ENCODE measurements around the gene SLC9A7. TPM values are rescaled to one million over a fixed set of nuclear protein-coding genes. Genes with fewer than 3 reads are reported as not detected.

SLC9A7 gene
- total RNA-seq, 2 donors from 2014 or later = 19.2 to 23.0 TPM

GRCh38 chrX:46575991-46576392, 182.9 kb downstream of the SLC9A7 start:
- Mint-ChIP-seq H3K4me1 (ENCODE audit: low read depth) (peaks cover 53% of the 10 kb centered on the region), H3K4me3 (peak overlapping the region; percentile 86 to 88), H3K27me3 (ENCODE audit: low read depth) (peaks cover 8% of the 10 kb centered on the region), H3K27ac (peak overlapping the region; percentile 14), H3K36me3 (ENCODE audit: insufficient read depth in 2 of 2) (peaks cover 0 to 5% of the 10 kb centered on the region in 2 donors), H3K9me3 (no peaks in the 10 kb centered on the region)
- DNase-seq = no peak
- ATAC-seq (replicated peaks in 1 of 2) = no peak

GRCh38 chrX:46575586-46575985, 183.3 kb downstream of the SLC9A7 start:
- H3K27ac Mint-ChIP-seq = no peak overlapping the region
- peaks cover 8% of the 10 kb centered on the region for H3K27me3 Mint-ChIP-seq (ENCODE audit: low read depth)
- ATAC-seq (replicated peaks in 1 of 2) = no peak
- no peaks in the 10 kb centered on the region for H3K9me3 Mint-ChIP-seq
- H3K4me1 Mint-ChIP-seq (ENCODE audit: low read depth) = peaks cover 55% of the 10 kb centered on the region
- peak overlapping the region; percentile 86 to 88 for H3K4me3 Mint-ChIP-seq
- peaks cover 0 to 5% of the 10 kb centered on the region in 2 donors for H3K36me3 Mint-ChIP-seq (ENCODE audit: insufficient read depth in 2 of 2)
- DNase-seq = no peak

GRCh38 chrX:46574774-46575381, 184.0 kb downstream of the SLC9A7 start:
- ATAC-seq (replicated peaks in 1 of 2) = peak; percentile 9 to 27
- H3K4me3 Mint-ChIP-seq = peak overlapping the region; percentile 86 to 88
- peaks cover 0 to 5% of the 10 kb centered on the region in 2 donors for H3K36me3 Mint-ChIP-seq (ENCODE audit: insufficient read depth in 2 of 2)
- no peak overlapping the region for H3K27ac Mint-ChIP-seq
- H3K9me3 Mint-ChIP-seq = no peaks in the 10 kb centered on the region
- peak; percentile 55 to 59 for DNase-seq
- H3K4me1 Mint-ChIP-seq (ENCODE audit: low read depth) = peaks cover 55% of the 10 kb centered on the region
- peaks cover 8% of the 10 kb centered on the region for H3K27me3 Mint-ChIP-seq (ENCODE audit: low read depth)

- DNase-seq (peak; percentile 68 to 78), ATAC-seq (replicated peaks in 1 of 2) (peak; percentile 43 to 46)
- Mint-ChIP-seq H3K4me3 (peak overlapping the region; percentile 86 to 88), H3K4me1 (ENCODE audit: low read depth) (peaks cover 50% of the 10 kb centered on the region), H3K9me3 (no peaks in the 10 kb centered on the region), H3K27ac (peak overlapping the region; percentile 42), H3K27me3 (ENCODE audit: low read depth) (peaks cover 8% of the 10 kb centered on the region), H3K36me3 (ENCODE audit: insufficient read depth in 2 of 2) (peaks cover 0 to 5% of the 10 kb centered on the region in 2 donors)
Observed at GRCh38 chrX:46573892-46574773, 184.8 kb downstream of the SLC9A7 start.

- peak; percentile 61 for ATAC-seq (replicated peaks in 1 of 2)
- peaks cover 0 to 3% of the 10 kb centered on the region in 2 donors for H3K36me3 Mint-ChIP-seq (ENCODE audit: insufficient read depth in 2 of 2)
- peaks cover 49% of the 10 kb centered on the region for H3K4me1 Mint-ChIP-seq (ENCODE audit: low read depth)
- DNase-seq = peak; percentile 71 to 76
- H3K4me3 Mint-ChIP-seq = peak within 1 kb of the TSS; percentile 86 to 88
- H3K9me3 Mint-ChIP-seq = no peaks in the 10 kb centered on the region
- H3K27ac Mint-ChIP-seq = peak within 1 kb of the TSS; percentile 95
- H3K27me3 Mint-ChIP-seq (ENCODE audit: low read depth) = peaks cover 14% of the 10 kb centered on the region
Observed at GRCh38 chrX:46573331-46573891, 185.5 kb downstream of the SLC9A7 start, which contains the start of gene CHST7. Gene CHST7, plus strand, starts transcription at chrX:46573765. Its CDS starts 167 bp downstream, at chrX:46573932.

GRCh38 chrX:46572340-46572936, 186.5 kb downstream of the SLC9A7 start:
- peaks cover 0 to under 1% of the 10 kb centered on the region in 2 donors for H3K36me3 Mint-ChIP-seq (ENCODE audit: insufficient read depth in 2 of 2)
- peaks cover 14% of the 10 kb centered on the region for H3K27me3 Mint-ChIP-seq (ENCODE audit: low read depth)
- DNase-seq = peak; percentile 48 to 68
- no peaks in the 10 kb centered on the region for H3K9me3 Mint-ChIP-seq
- H3K27ac Mint-ChIP-seq = peak overlapping the region; percentile 95
- peak; percentile 65 to 68 for ATAC-seq (replicated peaks in 1 of 2)
- peaks cover 42% of the 10 kb centered on the region for H3K4me1 Mint-ChIP-seq (ENCODE audit: low read depth)
- H3K4me3 Mint-ChIP-seq = peak overlapping the region; percentile 86 to 88

GRCh38 chrX:46571423-46572339, 187.2 kb downstream of the SLC9A7 start:
- Mint-ChIP-seq H3K27ac (peak overlapping the region; percentile 95), H3K9me3 (no peaks in the 10 kb centered on the region), H3K27me3 (ENCODE audit: low read depth) (peaks cover 12% of the 10 kb centered on the region), H3K36me3 (ENCODE audit: insufficient read depth in 2 of 2) (peaks cover 0 to 1% of the 10 kb centered on the region in 2 donors), H3K4me1 (ENCODE audit: low read depth) (peaks cover 36% of the 10 kb centered on the region), H3K4me3 (peak overlapping the region; percentile 86 to 88)
- DNase-seq (no peak), ATAC-seq (replicated peaks in 1 of 2) (no peak)

GRCh38 chrX:46569621-46570020, 189.3 kb downstream of the SLC9A7 start:
- no peak overlapping the region for H3K27ac Mint-ChIP-seq
- no peaks in the 10 kb centered on the region for H3K9me3 Mint-ChIP-seq
- peaks cover 6% of the 10 kb centered on the region for H3K27me3 Mint-ChIP-seq (ENCODE audit: low read depth)

GRCh38 chrX:46567388-46567787, 191.5 kb downstream of the SLC9A7 start:
- Mint-ChIP-seq H3K4me1 (ENCODE audit: low read depth) (peaks cover 18% of the 10 kb centered on the region), H3K36me3 (ENCODE audit: insufficient read depth in 2 of 2) (peaks cover 0 to 3% of the 10 kb centered on the region in 2 donors), H3K4me3 (no peak overlapping the region), H3K27ac (no peak overlapping the region), H3K27me3 (ENCODE audit: low read depth) (peaks cover 8% of the 10 kb centered on the region), H3K9me3 (no peaks in the 10 kb centered on the region)
- DNase-seq (no peak), ATAC-seq (replicated peaks in 1 of 2) (no peak)

More at GRCh38 chrX:46569621-46570020, 189.3 kb downstream of the SLC9A7 start:
- Mint-ChIP-seq H3K4me3 (no peak overlapping the region), H3K36me3 (ENCODE audit: insufficient read depth in 2 of 2) (peaks cover 0 to 3% of the 10 kb centered on the region in 2 donors), H3K4me1 (ENCODE audit: low read depth) (peaks cover 26% of the 10 kb centered on the region)
- DNase-seq (no peak), ATAC-seq (replicated peaks in 1 of 2) (no peak)

- peaks cover 21% of the 10 kb centered on the region for H3K27me3 Mint-ChIP-seq (ENCODE audit: low read depth)
- peak; percentile 96 to 99 for ATAC-seq (replicated peaks in 1 of 2)
- peaks cover 16% of the 10 kb centered on the region for H3K4me1 Mint-ChIP-seq (ENCODE audit: low read depth)
- H3K27ac Mint-ChIP-seq = no peak overlapping the region
- DNase-seq = peak; percentile 22 to 47
- H3K36me3 Mint-ChIP-seq (ENCODE audit: insufficient read depth in 2 of 2) = peaks cover 0 to 2% of the 10 kb centered on the region in 2 donors
- H3K9me3 Mint-ChIP-seq = no peaks in the 10 kb centered on the region
- H3K4me3 Mint-ChIP-seq = peak overlapping the region in 1 of 2 donors; percentile 22
Observed at GRCh38 chrX:46561824-46562657, 196.9 kb downstream of the SLC9A7 start.

- H3K4me1 Mint-ChIP-seq (ENCODE audit: low read depth) = peaks cover 16% of the 10 kb centered on the region
- no peak overlapping the region for H3K27ac Mint-ChIP-seq
- H3K9me3 Mint-ChIP-seq = no peaks in the 10 kb centered on the region
- DNase-seq = no peak
- H3K36me3 Mint-ChIP-seq (ENCODE audit: insufficient read depth in 2 of 2) = no peaks in the 10 kb centered on the region
- H3K27me3 Mint-ChIP-seq (ENCODE audit: low read depth) = peaks cover 24% of the 10 kb centered on the region
- no peak for ATAC-seq (replicated peaks in 1 of 2)
- no peak overlapping the region for H3K4me3 Mint-ChIP-seq
Observed at GRCh38 chrX:46559062-46559461, 199.9 kb downstream of the SLC9A7 start.
